Small intestine (tissue), 7 donors: ENCODE measurements around the gene JOSD2. TPM values are rescaled to one million over a fixed set of nuclear protein-coding genes. Genes with fewer than 3 reads are reported as not detected.

ENCODE experiments used
- DNase-seq, 2 donors: peaks; one replicate each; pipeline versions ENCODE4 v3.0.0 to v3.0.0-alpha.2; 2013
- FAIRE-seq: peaks from 2 replicates; lab custom pipeline; 2012; peaks lifted over from hg19 to GRCh38; lab: Jason Lieb, UNC
- H3K27ac ChIP-seq, 3 donors: one replicate each; pipeline ENCODE4 v1.5.1; 2013; ENCODE audit warnings: low read length in 2 of 3, mild to moderate bottlenecking in 2 of 3, control low read depth in 1 of 3, inconsistent platforms in 1 of 3, low read depth in 1 of 3, moderate library complexity in 1 of 3
- H3K27me3 ChIP-seq, 3 donors: one replicate each; pipeline ENCODE4 v1.6.1; 2013; ENCODE audit warnings: low read length in 3 of 3, inconsistent platforms in 1 of 3; ENCODE audit not compliant: control insufficient read depth in 3 of 3, insufficient read depth in 3 of 3
- H3K36me3 ChIP-seq, 3 donors: one replicate each; pipeline ENCODE4 v1.6.1; 2013; ENCODE audit warnings: low read length in 3 of 3, inconsistent platforms in 1 of 3, low read depth in 1 of 3, mild to moderate bottlenecking in 1 of 3, moderate library complexity in 1 of 3; ENCODE audit not compliant: control insufficient read depth in 3 of 3, insufficient read depth in 2 of 3
- H3K4me1 ChIP-seq, 3 donors: one replicate each; pipeline ENCODE4 v1.6.1; 2013; ENCODE audit warnings: low read length in 2 of 3, inconsistent platforms in 1 of 3, low read depth in 1 of 3, mild to moderate bottlenecking in 1 of 3, moderate library complexity in 1 of 3; ENCODE audit not compliant: control insufficient read depth in 3 of 3, insufficient read depth in 2 of 3
- H3K4me3 ChIP-seq, 3 donors: one replicate each; pipeline ENCODE4 v1.5.1; 2013; ENCODE audit warnings: low read length in 3 of 3, control low read depth in 1 of 3, inconsistent platforms in 1 of 3, low read depth in 1 of 3, mild to moderate bottlenecking in 1 of 3, moderate library complexity in 1 of 3
- H3K9me3 ChIP-seq, 2 donors: one replicate each; pipeline ENCODE4 v1.6.1; 2013; ENCODE audit warnings: low read depth in 1 of 2, low read length in 1 of 2; ENCODE audit not compliant: control insufficient read depth in 2 of 2, insufficient read depth in 1 of 2
- WGBS, 3 donors: extraction: QIAGEN DNeasy Blood & Tissue Kit; methylation state at CpG; one replicate each; pipeline ENCODE4 v1.1.7; 2013; 5-methylcytosine and 5-hydroxymethylcytosine counted together
- polyA plus RNA-seq, 4 donors: library from polyadenylated mRNA; stranded (reverse) in 3 of 4; unstranded in 1 of 4; fragments of 200-250 nt in 3 of 4; fragments of 120-200 nt in 1 of 4; gene quantifications; one replicate each; pipeline versions ENCODE4 v1.2.1 to v1.2.3, GENCODE V29; 2013
- donor health status: healthy with polysubstance abuse.
- donor health status: control.
- donor health status: control.
- donor health status: Bipolar disorder and iron deficiency.
- donor health status: healthy.

Gene JOSD2
- polyA plus RNA-seq, 4 donors, result 21.2 to 97.8 (median 74.1) TPM

DNA sequence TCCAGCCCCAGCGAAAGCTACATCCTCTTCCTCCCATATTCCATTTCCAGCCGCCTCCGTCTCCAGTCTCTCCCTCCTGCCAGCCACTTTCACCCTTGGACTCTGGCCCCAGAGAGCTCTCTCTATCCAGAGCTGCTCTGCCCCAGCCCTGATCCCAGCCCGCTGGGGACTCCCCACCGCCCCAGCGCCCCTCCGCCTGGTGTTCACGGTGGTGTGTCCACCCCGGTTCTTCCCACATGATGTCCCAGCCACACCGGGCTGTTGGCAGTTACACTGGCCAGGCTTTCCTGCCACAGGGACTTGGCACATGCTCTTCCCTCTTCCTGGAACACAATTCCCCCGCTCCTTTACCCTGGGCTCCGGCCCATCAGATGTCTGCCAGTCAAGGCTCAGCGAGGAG is 46.0 kb downstream of the JOSD2 start:
- H3K9me3 ChIP-seq, result no peaks in the 10 kb centered on the region
- H3K27ac ChIP-seq, result peak overlapping the region in 1 of 3 donors; percentile 21
- peaks cover 0 to 7% (median 0%) of the 10 kb centered on the region in 3 donors for H3K27me3 ChIP-seq
- 23 to 70% (median 49%) methylated on average over 13 of the region's 13 CpGs for WGBS, 3 donors
- H3K36me3 ChIP-seq, result no peaks in the 10 kb centered on the region
- H3K4me1 ChIP-seq, result peaks cover 0 to 20% (median 8%) of the 10 kb centered on the region in 3 donors
- DNase-seq, result peak; percentile 71 to 81
- H3K4me3 ChIP-seq, result no peak overlapping the region
- no peak for FAIRE-seq

- Histone ChIP-seq H3K27me3 (peaks cover 0 to 7% (median 0%) of the 10 kb centered on the region in 3 donors), H3K27ac (no peak overlapping the region), H3K4me3 (no peak overlapping the region), H3K36me3 (no peaks in the 10 kb centered on the region), H3K9me3 (no peaks in the 10 kb centered on the region), H3K4me1 (peaks cover 0 to 20% (median 8%) of the 10 kb centered on the region in 3 donors)
- DNase-seq (peak in 1 of 2 donors; percentile 15), FAIRE-seq (no peak)
- 25 to 68% (median 41%) methylated on average over 19 of the region's 19 CpGs for WGBS, 3 donors
These were observed 46.6 kb downstream of the JOSD2 start for GRCh38 chr19:50464348-50464747.

GRCh38 chr19:50462970-50463369 is 48.0 kb downstream of the JOSD2 start:
- DNase-seq, result no peak
- no peaks in the 10 kb centered on the region for H3K36me3 ChIP-seq

DNA sequence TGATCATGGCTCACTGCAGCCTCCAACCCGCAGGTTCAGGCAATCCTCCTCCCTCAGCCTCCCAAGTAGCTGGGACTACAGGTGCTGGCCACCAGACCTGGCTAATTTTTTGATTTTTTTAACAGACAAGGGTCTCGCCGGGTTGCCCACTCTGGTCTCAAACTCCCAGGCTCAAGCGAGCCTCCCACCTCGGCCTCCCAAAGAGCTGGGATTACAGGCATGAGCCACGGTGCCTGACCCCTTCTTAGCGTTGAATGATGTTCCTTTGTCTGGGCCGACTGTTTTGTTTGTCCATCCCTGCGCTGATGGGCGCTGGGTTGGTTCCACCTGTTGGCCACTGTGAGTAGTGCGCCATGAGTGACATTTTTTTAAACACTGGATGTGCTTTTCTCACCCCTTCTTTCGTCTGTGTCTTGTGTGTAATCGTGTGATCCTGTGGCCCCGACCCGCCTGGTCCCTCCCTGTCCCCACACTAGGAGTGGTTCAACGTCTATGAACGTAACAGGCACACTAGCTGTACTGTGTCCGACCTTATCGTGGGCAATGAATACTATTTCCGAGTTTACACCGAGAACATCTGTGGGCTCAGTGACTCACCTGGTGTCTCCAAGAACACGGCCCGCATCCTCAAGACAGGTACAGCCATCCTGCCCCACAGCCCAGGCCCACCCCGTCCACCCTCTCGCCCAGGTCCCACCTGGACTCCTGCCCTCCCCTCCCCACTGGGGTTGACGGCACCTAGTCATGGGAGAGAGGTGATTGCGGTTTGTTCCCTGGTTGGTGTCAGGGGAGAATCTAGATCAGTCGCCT is 49.7 kb downstream of the JOSD2 start:
- Histone ChIP-seq H3K4me1 (peaks cover 0 to 15% (median 6%) of the 10 kb centered on the region in 3 donors), H3K36me3 (no peaks in the 10 kb centered on the region), H3K9me3 (no peaks in the 10 kb centered on the region), H3K4me3 (no peak overlapping the region), H3K27me3 (peaks cover 2 to 16% (median 3%) of the 10 kb centered on the region in 3 donors), H3K27ac (no peak overlapping the region)
- no peak for FAIRE-seq
- 12 to 30% (median 19%) methylated on average over 28 of the region's 28 CpGs for WGBS, 3 donors
- peak; percentile 71 to 79 for DNase-seq

More at GRCh38 chr19:50462970-50463369, 48.0 kb downstream of the JOSD2 start:
- no peak for FAIRE-seq
- WGBS, 3 donors, result 66 to 80% (median 76%) methylated on average over 7 of the region's 7 CpGs
- no peaks in the 10 kb centered on the region for H3K9me3 ChIP-seq
- H3K4me1 ChIP-seq, result peaks cover 0 to 20% (median 8%) of the 10 kb centered on the region in 3 donors
- H3K27ac ChIP-seq, result no peak overlapping the region
- peaks cover 2 to 14% (median 3%) of the 10 kb centered on the region in 3 donors for H3K27me3 ChIP-seq
- H3K4me3 ChIP-seq, result no peak overlapping the region

GRCh38 chr19:50460161-50460765 is 50.7 kb downstream of the JOSD2 start:
- 25 to 29% (median 26%) methylated on average over 13 of the region's 13 CpGs for WGBS, 3 donors
- Histone ChIP-seq H3K27ac (no peak overlapping the region), H3K27me3 (peaks cover 2 to 16% (median 3%) of the 10 kb centered on the region in 3 donors), H3K4me1 (peaks cover 0 to 9% (median 2%) of the 10 kb centered on the region in 3 donors), H3K9me3 (no peaks in the 10 kb centered on the region), H3K4me3 (no peak overlapping the region), H3K36me3 (no peaks in the 10 kb centered on the region)
- DNase-seq, result no peak
- no peak for FAIRE-seq

DNA sequence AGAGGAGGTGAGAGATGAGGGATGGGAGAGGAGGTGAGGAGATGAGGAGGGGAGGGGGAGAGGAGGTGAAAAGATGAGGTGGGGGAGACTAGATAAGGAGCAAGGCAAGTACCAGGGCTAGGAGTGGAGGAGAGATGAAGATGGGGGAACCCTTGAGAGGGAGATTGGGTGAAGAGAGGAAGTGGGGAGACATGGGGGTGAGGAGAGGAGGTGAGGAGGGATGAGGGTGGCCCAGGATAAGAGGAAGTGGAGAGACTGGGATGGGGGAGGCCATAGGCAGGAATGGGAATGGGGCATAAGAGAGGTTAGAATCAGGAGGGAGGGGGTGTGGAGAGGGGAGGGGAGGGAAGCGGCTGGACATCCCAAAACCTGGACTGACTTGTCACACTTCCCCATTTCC is 51.4 kb downstream of the JOSD2 start:
- H3K36me3 ChIP-seq, result no peaks in the 10 kb centered on the region
- no peak for DNase-seq
- H3K9me3 ChIP-seq, result no peaks in the 10 kb centered on the region
- peaks cover 2 to 16% (median 3%) of the 10 kb centered on the region in 3 donors for H3K27me3 ChIP-seq
- WGBS, 3 donors, result 30 to 93% (median 63%) methylated on average over 1 of the region's 1 CpG
- FAIRE-seq, result no peak
- H3K27ac ChIP-seq, result no peak overlapping the region
- H3K4me3 ChIP-seq, result no peak overlapping the region
- H3K4me1 ChIP-seq, result peaks cover 0 to 4% (median 2%) of the 10 kb centered on the region in 3 donors

DNA sequence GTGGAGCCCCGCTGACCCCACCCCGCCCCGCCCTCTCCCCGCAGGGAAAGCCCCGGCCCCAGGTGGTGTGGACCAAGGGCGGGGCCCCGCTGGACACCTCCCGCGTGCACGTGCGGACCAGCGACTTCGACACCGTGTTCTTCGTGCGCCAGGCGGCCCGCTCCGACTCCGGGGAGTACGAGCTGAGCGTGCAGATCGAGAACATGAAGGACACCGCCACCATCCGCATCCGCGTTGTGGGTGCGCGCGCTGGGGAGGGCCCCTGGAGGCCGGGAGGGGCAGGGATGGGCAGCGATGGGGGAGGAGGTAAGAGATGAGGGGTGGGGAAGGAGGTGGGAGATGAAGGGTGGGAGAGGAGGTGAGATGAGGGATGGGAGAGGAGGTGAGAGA is 51.9 kb downstream of the JOSD2 start:
- FAIRE-seq (no peak), DNase-seq (no peak)
- WGBS, 3 donors, result 50 to 62% (median 59%) methylated on average over 30 to 32 of the region's 32 CpGs
- H3K27ac ChIP-seq, result no peak overlapping the region
- no peaks in the 10 kb centered on the region for H3K4me1 ChIP-seq
- no peak overlapping the region for H3K4me3 ChIP-seq
- peaks cover 2 to 16% (median 3%) of the 10 kb centered on the region in 3 donors for H3K27me3 ChIP-seq
- no peaks in the 10 kb centered on the region for H3K36me3 ChIP-seq
- no peaks in the 10 kb centered on the region for H3K9me3 ChIP-seq

GRCh38 chr19:50458396-50459066 is 52.5 kb downstream of the JOSD2 start:
- Histone ChIP-seq H3K9me3 (no peaks in the 10 kb centered on the region), H3K27ac (no peak overlapping the region), H3K36me3 (no peaks in the 10 kb centered on the region), H3K27me3 (peaks cover 2 to 16% (median 3%) of the 10 kb centered on the region in 3 donors), H3K4me1 (no peaks in the 10 kb centered on the region), H3K4me3 (no peak overlapping the region)
- DNase-seq, result no peak
- 38 to 55% (median 39%) methylated on average over 43 to 50 of the region's 50 CpGs for WGBS, 3 donors
- no peak for FAIRE-seq
